HG03039 (cell line): ENCODE measurements around the gene CFAP251.
"Not testable (repeated sequence)": the region's sequence is repeated elsewhere in the genome, so short reads cannot be mapped to it uniquely, and the experiment has no call there.

ENCODE experiments used
- ATAC-seq: cut with Tn5 transposase; IDR thresholded peaks from one replicate; pipeline ENCODE4 v1.9.1; 2021; ENCODE audit warnings: mild to moderate bottlenecking, moderate library complexity; ENCODE audit not compliant: unreplicated experiment

Gene CFAP251

DNA sequence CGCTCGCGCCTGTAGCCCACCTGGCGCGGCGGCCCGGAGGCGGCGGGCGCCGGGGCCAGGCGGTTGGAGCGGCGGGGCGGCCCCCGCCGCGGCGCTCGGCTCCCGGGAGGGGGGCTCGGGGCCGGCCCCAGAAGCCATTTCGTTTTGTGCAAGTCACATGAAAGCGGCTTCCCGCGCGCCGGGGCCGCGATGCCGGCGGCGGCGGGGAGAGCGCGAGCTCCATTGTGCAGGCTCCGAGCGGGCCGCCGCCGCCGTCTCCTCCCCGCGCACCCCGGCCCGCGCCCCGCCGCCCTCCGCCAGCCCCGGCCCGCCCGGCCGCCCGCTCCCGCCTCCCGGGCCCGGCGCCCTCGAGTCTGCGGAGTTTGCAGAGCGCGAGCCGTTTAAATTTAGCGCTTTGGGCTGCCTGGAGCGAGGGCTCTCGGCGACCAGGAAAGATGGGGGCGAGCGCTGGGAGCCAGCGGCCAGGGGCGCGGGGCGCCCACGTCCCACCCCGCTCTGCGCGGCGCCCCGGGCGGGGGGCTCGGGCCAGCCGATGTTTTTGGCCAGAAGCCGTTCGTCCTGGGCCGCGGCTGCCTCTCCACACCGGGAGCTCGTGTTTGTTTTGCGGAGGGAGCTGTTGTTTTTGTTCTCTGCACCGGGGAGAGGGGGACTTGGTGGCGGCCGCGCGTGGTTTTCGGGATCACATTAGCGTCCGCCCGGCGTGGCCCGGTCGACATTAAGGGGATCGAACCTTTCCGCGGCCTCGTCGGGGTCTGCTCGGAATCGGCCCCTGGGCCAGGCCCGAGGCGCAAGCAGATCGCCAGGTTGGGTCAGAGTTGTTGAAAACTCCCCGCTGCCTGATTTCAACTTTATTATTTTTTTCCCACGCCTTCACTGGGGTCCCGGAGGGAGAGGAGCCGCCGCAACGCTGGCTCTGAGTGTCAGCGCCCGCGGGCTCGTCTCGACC is 104.3 kb downstream of the CFAP251 start:
- no peak for ATAC-seq

DNA sequence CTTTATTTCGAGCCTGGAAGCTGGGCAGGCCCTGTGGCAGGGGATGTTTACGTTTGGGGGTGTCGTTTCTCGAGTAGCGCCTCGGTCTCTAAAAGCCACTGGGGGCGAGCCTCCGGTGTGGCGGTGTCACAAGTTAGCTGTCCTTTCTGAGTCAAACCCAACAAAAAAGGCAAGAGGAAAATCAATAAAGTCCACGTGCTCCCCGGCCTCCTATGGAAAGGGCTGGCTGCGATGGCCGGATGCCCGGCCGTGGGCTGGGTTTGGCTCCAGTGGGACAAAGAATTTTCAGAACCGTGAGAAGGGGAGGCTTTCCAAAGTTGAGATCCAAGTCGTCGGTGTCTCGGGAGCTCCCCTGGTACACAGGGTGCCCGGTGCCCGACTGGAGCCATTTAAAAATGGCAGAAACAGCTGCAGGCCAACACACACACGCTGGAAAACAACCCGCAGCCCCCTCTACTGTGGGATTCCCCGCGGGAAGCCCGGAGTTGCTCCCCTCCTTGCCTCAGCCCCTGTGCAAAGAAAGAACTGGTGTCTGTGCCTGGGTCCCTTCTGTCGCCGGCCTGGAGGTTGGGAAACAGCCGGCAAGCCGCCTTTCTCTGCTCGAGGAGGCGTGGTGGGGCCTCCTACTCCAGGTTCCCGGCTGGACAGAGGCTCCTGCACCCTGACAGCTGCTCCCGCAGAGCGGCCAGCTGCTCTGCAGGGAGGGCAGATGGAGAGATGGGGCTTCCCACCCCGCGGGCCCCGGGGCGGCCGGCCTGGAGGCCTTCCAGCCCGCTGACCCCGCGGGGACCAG is 105.1 kb downstream of the CFAP251 start:
- ATAC-seq = no peak

DNA sequence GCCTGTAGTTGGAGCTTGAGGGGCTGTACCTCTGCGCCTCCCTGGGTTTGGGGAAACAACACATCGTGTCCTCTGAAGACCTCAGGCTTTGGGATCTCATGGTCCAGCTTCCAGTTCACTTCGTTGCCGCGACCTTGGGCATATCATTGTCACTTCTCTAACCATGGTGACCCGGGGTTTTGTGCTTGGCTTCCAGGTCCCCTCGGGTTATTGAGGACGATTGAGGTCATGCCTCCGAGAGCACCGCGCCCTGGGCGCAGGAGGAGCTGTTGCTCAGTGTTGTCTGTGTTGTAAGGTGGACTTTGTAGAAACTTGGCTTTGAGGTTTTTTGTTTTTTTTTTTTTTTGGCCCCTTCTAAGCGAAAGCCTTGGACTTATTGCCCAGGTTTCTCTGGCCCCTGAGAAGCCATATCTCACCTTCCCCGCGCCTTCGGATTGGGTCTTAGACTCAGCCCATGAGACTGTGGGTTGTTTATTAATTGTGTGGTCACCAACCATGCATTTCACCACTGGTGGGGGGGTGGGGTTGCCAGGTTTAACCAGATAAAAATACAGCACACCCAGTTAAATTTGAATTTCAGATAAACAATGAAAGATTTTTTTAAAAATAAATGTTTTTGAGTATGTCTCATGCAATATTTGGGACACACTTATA is 105.9 kb downstream of the CFAP251 start:
- ATAC-seq = no peak

DNA sequence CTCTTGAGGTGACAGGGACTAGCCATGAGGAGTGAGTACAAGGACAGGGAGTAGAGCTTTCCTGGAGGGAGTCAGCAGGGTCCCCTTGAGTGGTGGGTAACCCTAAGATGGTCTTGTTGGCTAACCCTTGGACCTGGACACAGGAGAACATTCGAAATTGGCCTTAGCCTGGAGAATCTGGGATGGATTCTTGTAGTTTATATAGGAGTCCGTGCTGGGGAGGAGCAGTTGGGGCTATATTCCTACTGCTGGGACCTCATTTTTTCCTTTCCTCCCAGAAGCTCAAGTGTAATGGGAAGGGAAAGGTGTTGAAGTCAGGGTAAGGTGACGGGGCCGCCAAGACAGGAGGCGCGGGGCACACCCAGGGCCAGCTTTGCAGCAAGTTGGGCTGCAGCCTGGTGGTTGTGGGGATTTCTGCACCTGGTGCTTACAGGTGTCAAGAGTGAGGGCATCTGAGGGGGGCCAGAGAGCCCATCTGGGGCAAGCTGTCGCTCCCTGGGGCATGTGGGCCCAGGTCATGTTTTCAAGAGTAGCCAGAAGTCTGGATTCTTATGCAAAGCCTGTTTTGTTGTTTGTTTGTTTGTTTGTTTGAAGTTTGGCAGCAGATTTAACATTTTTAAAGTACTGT is 108.4 kb downstream of the CFAP251 start:
- ATAC-seq = no peak

DNA sequence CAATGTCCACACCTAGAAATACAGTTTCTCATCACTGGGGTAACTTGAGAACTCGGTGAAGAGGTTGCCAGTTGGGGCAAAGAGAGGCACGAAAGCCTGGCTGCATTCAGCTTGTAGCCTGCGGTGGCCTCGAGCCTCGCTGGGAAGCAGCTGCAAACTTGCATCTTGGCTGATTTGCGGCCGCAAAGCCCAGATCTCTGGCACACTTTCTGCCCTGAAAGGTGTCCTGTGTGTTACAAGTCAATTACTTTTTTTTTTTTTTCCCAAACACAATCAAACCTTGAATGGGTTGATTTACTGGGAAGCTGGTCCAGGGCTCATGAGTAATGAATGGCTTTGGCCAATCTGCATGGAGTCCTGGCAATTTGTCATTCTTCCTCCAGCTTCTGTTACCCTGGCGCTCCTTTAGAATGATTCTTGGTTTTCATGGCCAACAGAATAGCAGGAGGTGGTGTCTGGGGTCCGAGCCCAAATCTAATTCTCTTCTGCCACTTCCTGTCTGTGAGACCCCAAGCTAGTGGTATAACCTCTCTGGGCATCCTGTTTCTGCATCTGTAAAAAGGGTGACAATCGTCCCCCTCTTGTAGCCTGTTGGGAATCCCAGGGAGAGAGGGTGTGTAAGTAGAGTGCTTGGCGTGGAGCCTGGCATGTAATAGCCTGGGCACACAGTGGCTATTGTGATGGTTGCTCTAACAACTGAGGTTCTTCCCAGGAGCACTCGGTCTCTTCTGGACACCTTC is 109.9 kb downstream of the CFAP251 start:
- no peak for ATAC-seq

DNA sequence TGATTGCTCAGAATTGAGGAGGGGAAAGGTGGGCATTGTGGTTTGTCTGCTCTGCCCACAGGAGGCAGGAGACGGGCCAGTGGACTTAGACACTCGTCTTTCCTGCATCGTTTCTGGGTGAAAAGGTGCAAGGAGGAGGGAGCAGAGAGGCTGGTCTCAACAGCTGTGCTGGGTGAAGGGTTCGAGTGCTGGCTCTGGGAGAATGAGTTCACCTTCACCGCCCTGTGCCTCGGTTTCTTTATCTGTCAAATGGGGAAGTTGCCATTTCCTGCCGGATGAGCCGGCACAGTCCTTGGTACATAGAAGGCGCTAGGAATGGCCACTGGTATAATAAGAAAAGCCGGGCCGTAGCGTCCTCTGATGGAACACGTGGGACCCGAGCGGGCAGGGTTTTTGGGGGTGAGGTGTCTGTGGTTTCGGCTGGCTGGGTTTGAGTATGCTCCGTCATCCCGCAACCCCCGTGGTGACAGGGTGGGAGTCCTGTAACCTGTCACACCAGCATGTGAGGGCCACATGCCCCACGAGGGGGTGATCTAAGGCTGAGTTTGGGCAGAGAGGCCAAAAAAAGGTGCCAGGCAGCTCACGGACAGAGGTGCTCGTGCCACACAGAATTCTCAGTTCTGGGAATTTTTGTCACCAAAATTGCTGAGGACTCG is 110.6 kb downstream of the CFAP251 start:
- ATAC-seq = no peak

DNA sequence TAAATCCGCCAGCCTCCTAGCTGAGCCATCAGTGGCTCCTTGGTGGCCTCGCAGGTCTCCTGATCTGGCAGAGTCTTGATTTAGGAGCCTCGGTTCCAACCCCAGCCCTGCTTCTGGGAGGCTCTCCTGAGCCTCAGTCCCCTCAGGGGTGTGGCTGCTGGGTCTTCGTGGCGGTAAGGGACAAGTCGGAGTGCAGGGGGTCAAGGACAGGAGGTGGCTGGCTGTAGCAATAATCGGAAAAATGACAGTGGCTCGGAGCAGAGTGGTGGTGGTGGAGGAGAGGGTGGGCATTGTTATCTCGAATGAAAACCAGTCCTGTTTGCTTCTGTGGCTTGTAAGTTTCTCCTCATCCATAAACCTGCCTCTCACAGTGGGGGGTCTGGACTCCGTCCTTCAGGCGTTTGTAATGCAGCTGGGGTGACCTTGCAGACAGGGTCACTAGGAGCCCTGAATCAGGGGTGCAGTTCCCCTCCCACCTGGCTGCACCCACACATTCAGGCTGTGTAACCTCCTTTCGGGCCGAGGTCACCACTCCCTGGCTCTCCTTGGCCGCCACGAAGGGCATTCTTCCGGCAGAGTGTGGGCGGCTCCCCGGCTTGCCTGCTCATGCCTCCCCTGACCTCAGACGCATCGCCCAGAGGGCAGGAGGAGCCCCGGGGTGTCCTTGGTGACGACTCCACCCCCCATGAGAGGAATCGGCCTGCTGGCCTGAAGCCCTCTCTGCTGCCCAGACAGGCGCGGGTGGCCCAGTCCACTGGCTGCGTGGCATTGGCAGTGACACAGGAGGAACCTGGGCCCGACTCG is 111.4 kb downstream of the CFAP251 start:
- ATAC-seq = no peak

DNA sequence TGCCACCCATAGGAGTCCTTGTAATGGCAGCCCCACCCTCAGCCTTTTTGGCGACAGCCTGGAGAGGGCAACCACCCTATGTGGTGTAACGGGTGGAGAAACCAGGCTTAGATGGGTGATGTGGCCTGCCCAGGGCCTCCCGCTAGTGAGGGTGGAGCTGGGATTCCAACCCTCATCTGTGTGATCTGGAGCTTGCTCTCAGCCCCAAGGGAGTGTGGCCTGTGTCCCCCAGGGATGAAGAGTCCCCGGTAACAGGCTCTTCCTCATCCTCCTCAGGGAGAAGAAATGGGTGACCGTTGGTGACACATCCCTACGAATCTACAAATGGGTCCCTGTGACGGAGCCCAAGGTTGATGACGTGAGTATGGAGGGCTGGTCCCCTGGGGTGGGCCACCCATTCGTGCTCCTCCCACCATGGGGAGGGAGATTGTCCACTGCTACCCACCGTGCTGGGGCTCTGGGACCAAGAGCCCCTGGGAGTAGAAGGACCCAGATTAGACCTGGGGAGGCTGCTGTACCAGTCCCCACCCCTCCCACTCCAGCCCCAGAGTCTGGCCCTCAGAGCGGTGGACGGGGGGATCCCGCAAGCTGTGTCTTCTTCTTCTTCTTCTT is 112.1 kb downstream of the CFAP251 start:
- no peak for ATAC-seq

DNA sequence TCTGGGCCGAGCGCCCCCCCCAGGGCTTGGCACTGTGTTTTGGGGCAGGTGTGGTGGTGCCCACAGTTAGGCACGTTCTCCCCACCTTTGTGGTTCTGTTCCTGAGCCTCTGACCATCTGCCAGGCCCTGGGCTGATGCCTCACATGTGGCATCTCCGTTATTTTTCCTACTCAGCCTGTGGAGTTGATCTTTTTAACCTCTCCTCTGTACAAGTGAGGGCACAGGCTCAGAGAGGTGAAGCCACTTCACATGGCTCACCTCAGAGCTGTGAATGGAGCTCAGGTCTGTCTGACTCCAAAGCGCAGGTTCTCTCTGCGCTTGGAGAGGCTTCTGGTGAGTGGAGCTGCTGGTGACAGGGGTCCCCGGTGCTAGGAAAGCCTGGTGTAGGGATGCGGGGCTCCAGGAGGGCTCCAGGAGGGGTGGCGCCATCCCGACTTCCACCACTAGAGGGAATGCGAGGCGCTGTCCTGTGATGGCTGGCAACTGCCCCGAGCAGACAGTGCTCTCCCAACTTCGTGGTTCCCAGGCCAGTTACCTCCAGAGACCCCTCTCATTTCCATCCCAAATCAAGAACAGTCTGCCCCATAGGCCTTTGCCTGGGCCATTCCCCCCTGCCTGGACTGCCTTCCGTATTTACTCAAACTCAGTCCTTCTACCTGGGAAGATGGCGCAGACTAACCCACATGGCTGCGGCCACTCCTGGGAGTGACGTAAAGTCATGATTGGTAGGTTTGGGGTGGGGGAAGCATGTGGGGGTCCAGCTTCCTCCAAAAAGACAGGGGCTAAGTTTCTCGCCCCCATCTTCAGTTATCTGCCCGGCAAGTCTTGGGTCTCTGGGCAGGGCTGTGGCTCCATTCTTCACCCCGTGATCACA is 113.2 kb downstream of the CFAP251 start:
- ATAC-seq = no peak

DNA sequence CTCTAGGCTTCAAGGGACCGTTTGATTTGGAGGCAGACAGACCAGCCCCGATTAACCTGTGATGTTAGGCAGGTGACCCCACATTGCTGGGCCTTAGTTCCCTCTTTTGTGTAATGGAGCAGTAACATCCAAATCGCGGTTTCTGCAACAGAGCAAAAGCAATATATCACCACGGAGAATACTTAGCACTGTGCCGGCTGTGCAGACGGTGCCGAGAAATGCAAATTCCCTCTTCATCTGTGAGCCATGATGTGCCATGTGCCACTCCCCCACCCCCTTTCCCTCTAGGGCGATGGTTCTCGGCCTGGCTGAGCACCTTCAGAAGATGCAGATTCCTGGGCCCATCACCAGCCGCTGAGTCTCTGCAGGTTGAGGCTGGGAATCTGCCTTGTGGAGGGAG is 114.2 kb downstream of the CFAP251 start:
- ATAC-seq = no peak

DNA sequence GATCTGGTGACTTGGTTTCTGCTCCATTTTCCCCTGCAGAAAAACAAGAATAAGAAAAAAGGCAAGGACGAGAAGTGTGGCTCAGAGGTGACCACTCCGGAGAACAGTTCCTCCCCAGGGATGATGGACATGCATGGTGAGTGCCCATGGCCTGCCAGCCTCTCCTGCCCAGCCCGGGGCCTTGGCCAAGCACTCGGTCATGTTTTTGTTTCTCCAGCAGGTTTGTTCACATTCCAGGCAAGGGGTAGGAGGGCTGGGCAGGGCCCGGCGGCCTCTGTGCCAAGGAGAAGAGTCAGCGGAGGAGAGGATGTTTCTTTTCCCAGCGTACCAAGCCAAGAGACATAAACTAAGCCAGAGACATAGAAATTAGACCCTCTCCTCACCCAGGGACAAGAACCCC is 116.9 kb downstream of the CFAP251 start:
- no peak for ATAC-seq

DNA sequence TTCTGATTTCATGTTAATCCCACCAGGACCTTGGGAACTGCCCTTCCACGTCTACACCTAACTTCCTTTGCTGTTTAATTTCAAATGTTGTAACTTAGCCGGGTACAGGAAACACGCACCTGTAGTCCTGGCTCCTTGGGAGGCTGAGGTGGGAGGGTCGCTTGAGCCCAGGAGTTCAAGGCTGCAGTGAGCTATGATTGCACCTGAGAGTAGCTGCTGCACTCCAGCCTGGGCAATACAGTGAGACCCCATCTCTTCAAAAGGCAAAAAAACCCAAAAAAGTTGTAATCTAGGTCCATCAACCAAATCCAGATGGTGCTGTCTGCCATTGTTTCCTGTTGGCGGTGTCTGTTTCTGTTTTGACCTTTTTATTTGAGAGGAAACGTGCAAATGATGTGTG is 117.8 kb downstream of the CFAP251 start:
- no peak for ATAC-seq

DNA sequence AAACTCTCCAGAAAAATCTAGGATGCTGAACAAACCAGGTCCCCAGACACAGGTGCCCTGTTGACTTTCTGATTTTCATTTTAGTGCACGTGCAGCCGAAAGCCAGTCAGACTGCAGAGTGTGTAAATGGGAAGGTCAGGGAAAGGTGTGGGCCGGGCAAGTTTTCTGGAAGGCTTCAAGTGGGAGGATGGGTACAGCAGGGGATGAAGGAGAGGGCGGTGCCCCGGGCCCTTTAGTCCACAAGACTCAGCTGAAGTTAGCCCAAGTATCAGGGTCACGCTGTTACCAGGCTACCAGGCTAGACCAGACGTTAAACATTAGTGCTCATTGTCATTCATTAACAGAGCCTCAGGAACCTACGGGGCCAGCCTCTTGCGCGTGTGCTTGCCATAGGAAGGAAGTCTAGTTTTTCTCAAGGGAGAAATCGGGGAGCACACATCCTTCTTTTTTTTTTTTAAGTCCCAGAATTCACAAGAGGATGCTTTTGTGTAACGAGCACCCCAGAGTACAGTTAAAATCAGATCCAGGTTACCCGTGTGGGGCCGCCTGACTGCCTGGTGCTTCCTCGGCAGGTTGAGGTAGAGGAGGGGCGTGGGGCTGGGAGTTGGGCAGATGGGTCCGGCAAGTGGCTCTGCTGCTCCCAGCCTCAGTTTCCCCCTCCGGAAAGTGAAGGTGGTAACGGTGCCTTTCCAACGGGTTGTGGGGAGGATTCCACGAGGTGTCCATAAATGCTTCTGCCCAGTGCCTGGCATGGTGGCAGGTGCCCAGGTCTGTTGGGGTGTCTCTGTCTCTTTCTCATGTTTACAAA is 122.4 kb downstream of the CFAP251 start:
- ATAC-seq = no peak

DNA sequence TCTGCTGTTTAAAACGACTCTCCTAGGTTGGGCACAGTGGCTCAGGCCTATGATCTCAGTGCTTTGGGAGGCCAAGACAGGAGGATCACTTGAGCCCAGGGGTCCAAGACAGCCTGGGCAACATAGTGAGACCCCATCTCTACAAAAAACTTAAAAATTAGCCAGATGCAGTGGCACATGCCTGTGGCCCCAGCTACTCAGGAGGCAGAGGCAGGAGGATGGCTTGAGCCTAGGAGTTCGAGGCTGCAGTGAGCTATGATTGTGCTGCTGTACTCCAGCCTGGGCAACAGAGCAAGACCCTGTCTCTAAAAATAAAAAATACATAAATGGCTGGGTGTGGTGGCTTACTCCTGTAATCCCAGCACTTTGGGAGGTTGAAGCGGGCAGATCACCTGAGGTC is 123.1 kb downstream of the CFAP251 start:
- not testable (repeated sequence) for ATAC-seq

DNA sequence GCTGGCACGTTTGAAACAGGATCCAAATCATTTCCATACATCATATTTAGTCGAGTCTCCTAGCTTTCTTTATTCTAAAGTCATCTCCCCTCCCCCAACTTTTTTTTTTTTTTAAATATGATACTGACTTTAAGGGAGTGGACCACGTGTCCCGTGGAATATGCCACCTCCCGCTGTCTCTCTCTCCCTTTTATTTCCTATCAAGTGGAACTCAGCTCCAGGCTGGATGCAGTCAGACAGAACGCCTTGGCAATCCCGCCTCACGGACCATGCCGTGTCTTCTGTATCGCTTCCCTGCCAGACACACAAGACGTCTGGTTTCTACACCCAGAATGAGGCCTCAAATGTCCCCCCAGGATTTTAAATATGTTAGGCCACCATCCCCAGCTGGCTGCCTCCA is 124.5 kb downstream of the CFAP251 start:
- ATAC-seq = no peak

DNA sequence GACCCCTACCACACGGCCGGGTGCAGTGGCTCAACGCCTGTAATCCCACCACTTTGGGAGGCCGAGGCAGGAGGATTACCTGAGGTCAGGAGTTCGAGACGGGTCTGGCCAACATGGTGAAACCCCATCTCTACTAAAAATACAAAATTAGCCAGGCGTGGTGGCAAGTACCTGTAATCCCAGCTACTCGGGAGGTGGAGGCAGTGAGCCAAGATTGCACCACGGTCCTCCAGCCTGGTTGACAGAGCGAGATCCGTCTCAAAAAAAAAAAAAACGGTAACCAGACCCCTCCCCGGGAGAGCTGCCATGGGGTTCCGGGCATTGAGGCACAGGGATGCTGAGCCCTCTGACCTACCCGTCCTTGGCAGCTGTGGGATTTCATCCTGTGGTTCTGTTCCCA is 125.1 kb downstream of the CFAP251 start:
- no peak for ATAC-seq

DNA sequence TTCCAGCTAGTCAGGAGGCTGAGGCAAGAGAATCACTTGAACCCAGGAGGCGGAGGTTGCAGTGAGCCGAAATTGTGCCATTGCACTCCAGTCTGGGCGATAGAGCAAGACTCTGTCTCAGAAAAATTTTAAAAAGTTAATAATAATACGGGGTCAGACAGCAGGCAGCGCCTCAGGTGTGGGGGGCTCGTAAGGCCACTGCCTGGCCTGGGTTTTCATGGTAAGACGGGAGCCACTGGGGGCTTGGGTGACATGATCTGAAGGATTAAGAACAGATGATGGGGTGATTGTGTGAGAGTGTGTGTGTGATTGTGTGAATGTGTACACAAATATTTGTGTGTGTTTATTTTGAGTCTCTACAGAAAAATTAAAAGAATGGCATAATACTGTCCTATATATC is 126.9 kb downstream of the CFAP251 start:
- no peak for ATAC-seq
